ENCODE results near the gene CAPN13. TPM values are rescaled to one million over a fixed set of nuclear protein-coding genes. Genes with fewer than 3 reads are reported as not detected.

The CAPN13 gene
- total and polyA plus RNA-seq, 2 experiments from 2014 or later = 0.50 to 0.94 TPM

DNA sequence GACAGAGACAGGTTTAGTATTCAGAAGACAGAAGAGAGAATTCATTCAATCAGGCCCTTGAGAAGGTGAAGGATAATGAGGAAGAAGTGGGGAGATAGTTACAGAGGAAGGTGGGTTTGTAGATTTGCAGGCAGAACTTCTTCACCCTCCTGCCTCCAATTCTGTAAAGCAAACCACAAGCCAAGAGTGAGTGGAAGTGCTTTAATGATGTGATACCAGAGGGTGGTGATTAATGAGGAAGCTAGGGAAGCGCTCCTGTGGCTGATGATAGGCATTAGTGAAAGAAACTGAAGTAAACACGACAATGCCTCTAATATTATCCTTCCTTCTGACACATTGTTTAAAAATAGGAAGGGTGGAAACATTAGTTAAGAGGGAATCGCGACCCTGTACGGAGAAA lies 78.2 kb downstream of the CAPN13 start:
- no peak overlapping the region for H3K27ac ChIP-seq (ENCODE audit: low read depth)
- no peaks in the 10 kb centered on the region for H3K9me3 Mint-ChIP-seq
- ATAC-seq (no peak), DNase-seq (ENCODE audit: low spot score) (no peak)
- no peaks in the 10 kb centered on the region for H3K36me3 ChIP-seq (ENCODE audit: insufficient read depth)
- H3K27ac Mint-ChIP-seq = no peak overlapping the region
- no peaks in the 10 kb centered on the region for H3K4me1 ChIP-seq (ENCODE audit: insufficient read depth)
- H3K4me1 Mint-ChIP-seq = peaks cover 2% of the 10 kb centered on the region; the same call in 2 of the 3 replicates
- H3K27me3 ChIP-seq (ENCODE audit: insufficient read depth) = no peaks in the 10 kb centered on the region
- no peak overlapping the region for H2AFZ ChIP-seq
- no peaks in the 10 kb centered on the region for H3K79me2 ChIP-seq (replicated peaks; ENCODE audit: insufficient read depth)
- H3K4me3 ChIP-seq = no peak overlapping the region
- H3F3A ChIP-seq (replicated peaks; ENCODE audit: low read depth) = no peaks in the 10 kb centered on the region
- no peaks in the 10 kb centered on the region for H3K9me2 ChIP-seq (ENCODE audit: insufficient read depth)
- no peak for TF ChIP-seq CTCF (conservative IDR thresholded peaks at IDR 0.05; ENCODE audit: low read depth in 2 of 2)
- no peak for TF ChIP-seq EZH2phosphoT487 (IDR thresholded peaks at IDR 0.05; ENCODE audit: unreplicated experiment)
- no peak for TF ChIP-seq CREB1 (CRISPR knock-in tag; IDR thresholded peaks at IDR 0.05; ENCODE audit: low read depth)
- no peak for TF ChIP-seq REST (IDR thresholded peaks at IDR 0.05; ENCODE audit: unreplicated experiment)
- no peak for TF ChIP-seq ZNF462 (CRISPR knock-in tag; IDR thresholded peaks at IDR 0.05)
- TF ChIP-seq ZNF114 (CRISPR knock-in tag; IDR thresholded peaks at IDR 0.05) = no peak
- TF ChIP-seq POLR2AphosphoS5 (IDR thresholded peaks at IDR 0.05; ENCODE audit: low read depth) = no peak
- no peak for TF ChIP-seq NANOG (IDR thresholded peaks at IDR 0.05; ENCODE audit: borderline replicate concordance)
- no peak for TF ChIP-seq EZH2 (IDR thresholded peaks at IDR 0.05; ENCODE audit: low read depth, unreplicated experiment)
- TF ChIP-seq STAT1 (IDR thresholded peaks at IDR 0.05; ENCODE audit: unreplicated experiment) = no peak
- TF ChIP-seq, protein P1, sequence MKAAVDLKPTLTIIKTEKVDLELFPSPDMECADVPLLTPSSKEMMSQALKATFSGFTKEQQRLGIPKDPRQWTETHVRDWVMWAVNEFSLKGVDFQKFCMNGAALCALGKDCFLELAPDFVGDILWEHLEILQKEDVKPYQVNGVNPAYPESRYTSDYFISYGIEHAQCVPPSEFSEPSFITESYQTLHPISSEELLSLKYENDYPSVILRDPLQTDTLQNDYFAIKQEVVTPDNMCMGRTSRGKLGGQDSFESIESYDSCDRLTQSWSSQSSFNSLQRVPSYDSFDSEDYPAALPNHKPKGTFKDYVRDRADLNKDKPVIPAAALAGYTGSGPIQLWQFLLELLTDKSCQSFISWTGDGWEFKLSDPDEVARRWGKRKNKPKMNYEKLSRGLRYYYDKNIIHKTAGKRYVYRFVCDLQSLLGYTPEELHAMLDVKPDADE (IDR thresholded peaks at IDR 0.05) = no peak
- no peak for TF ChIP-seq ZNF331 (CRISPR knock-in tag; IDR thresholded peaks at IDR 0.05; ENCODE audit: low read depth)
- no peak for TF ChIP-seq JUNB (IDR thresholded peaks at IDR 0.05; ENCODE audit: unreplicated experiment)
- H4K20me1 ChIP-seq (replicated peaks; ENCODE audit: insufficient read depth) = no peaks in the 10 kb centered on the region
- H3K4me2 ChIP-seq = no peak overlapping the region
- no peak overlapping the region for H3K4me3 Mint-ChIP-seq
- H3K36me3 Mint-ChIP-seq (ENCODE audit: low read depth) = no peaks in the 10 kb centered on the region
- H3K27me3 Mint-ChIP-seq (ENCODE audit: insufficient read depth, low read depth, poor library complexity) = peaks cover 2% of the 10 kb centered on the region
